ENCODE results near the gene MKKS. TPM values are rescaled to one million over a fixed set of nuclear protein-coding genes. Genes with fewer than 3 reads are reported as not detected.

The MKKS gene
- total RNA-seq, 2 donors from 2014 or later: 13.2 to 13.8 TPM

DNA sequence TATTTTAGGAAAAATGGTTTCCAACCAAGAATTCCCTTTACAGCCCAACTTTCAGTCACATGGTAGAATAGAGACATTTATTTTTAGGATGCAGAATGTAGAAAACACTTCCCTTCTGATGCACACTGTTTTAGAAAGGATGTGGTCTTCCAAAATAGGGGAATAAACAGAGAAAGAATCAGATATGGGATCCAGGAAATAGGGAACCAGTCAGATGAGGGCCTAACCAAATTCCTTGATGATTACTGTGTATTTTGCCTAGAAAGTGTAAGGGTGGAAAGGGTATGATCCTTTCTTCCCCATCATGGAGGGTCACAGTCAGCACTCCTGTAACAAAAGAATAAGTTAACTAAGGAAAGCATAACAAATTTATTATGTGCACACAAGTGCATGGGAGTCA, 28.5 kb upstream of the MKKS start:
- peaks cover 15% of the 10 kb centered on the region for H3K9me3 Mint-ChIP-seq

DNA sequence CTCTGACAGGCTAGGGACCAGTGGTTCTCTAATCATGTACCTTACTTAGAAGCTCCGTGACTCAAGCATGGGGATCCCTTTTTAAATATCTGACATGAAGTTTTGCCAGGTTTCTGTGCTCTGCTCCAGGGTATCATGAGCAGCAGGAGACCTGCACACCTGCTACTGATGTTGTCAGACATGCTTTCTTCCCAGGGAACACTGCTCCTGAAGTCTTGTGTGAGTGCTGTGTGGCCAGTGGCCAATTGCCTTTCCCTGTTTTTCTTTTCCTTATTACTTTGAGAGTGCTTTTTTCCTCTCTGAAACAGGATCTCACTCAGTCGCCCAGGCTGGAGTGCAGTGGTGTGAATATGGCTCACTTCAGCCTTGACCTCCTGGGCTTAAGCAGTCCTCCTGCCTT, 27.5 kb upstream of the MKKS start:
- Histone ChIP-seq H3K27ac (ENCODE audit: low read depth, low read length) (no peak overlapping the region), H3K36me3 (ENCODE audit: control insufficient read depth, insufficient read depth, low read length) (no peaks in the 10 kb centered on the region), H3K4me3 (ENCODE audit: low read length) (no peak overlapping the region), H3K27me3 (ENCODE audit: control insufficient read depth, insufficient read depth, low read length, poor library complexity, severe bottlenecking) (no peaks in the 10 kb centered on the region), H3K4me1 (ENCODE audit: control insufficient read depth, insufficient read depth, low read length) (no peaks in the 10 kb centered on the region), H3K9me3 (ENCODE audit: control insufficient read depth, low read length) (peaks cover 19% of the 10 kb centered on the region), H3K9ac (ENCODE audit: extremely low read depth, low read length, poor library complexity, severe bottlenecking) (no peak overlapping the region)
- H3K36me3 Mint-ChIP-seq (ENCODE audit: low read depth): peaks cover 30% of the 10 kb centered on the region
- no peak for DNase-seq
- no peaks in the 10 kb centered on the region for H3K27me3 Mint-ChIP-seq (ENCODE audit: insufficient read depth)
- H3K4me1 Mint-ChIP-seq: peaks cover 5% of the 10 kb centered on the region
- H3K4me3 Mint-ChIP-seq: no peak overlapping the region
- TF ChIP-seq, protein P1, sequence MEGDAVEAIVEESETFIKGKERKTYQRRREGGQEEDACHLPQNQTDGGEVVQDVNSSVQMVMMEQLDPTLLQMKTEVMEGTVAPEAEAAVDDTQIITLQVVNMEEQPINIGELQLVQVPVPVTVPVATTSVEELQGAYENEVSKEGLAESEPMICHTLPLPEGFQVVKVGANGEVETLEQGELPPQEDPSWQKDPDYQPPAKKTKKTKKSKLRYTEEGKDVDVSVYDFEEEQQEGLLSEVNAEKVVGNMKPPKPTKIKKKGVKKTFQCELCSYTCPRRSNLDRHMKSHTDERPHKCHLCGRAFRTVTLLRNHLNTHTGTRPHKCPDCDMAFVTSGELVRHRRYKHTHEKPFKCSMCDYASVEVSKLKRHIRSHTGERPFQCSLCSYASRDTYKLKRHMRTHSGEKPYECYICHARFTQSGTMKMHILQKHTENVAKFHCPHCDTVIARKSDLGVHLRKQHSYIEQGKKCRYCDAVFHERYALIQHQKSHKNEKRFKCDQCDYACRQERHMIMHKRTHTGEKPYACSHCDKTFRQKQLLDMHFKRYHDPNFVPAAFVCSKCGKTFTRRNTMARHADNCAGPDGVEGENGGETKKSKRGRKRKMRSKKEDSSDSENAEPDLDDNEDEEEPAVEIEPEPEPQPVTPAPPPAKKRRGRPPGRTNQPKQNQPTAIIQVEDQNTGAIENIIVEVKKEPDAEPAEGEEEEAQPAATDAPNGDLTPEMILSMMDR (conservative IDR thresholded peaks at IDR 0.05): no peak
- H3K27ac Mint-ChIP-seq: no peak overlapping the region
- H3K9me3 Mint-ChIP-seq: peaks cover 17% of the 10 kb centered on the region
- 96 to 100% methylated on average over 1 to 2 of the region's 2 CpGs for WGBS, 2 experiments (ENCODE audit: insufficient coverage in 1 of 2, insufficient read length in 1 of 2)

More for the DNA sequence above, 28.5 kb upstream of the MKKS start:
- Histone ChIP-seq H3K27ac (ENCODE audit: low read depth, low read length) (no peak overlapping the region), H3K27me3 (ENCODE audit: control insufficient read depth, insufficient read depth, low read length, poor library complexity, severe bottlenecking) (no peaks in the 10 kb centered on the region), H3K36me3 (ENCODE audit: control insufficient read depth, insufficient read depth, low read length) (no peaks in the 10 kb centered on the region), H3K4me1 (ENCODE audit: control insufficient read depth, insufficient read depth, low read length) (peaks cover 4% of the 10 kb centered on the region), H3K9me3 (ENCODE audit: control insufficient read depth, low read length) (peaks cover 13% of the 10 kb centered on the region), H3K9ac (ENCODE audit: extremely low read depth, low read length, poor library complexity, severe bottlenecking) (no peak overlapping the region), H3K4me3 (ENCODE audit: low read length) (no peak overlapping the region)
- peaks cover 29% of the 10 kb centered on the region for H3K36me3 Mint-ChIP-seq (ENCODE audit: low read depth)
- H3K27me3 Mint-ChIP-seq (ENCODE audit: insufficient read depth): no peaks in the 10 kb centered on the region
- no peak overlapping the region for H3K27ac Mint-ChIP-seq
- TF ChIP-seq, protein P1 (conservative IDR thresholded peaks at IDR 0.05): no peak
- no peak overlapping the region for H3K4me3 Mint-ChIP-seq
- H3K4me1 Mint-ChIP-seq: peaks cover 15% of the 10 kb centered on the region
- no peak for DNase-seq

GRCh38 chr20:10454151-10454750, 20.2 kb upstream of the MKKS start:
- Histone ChIP-seq H3K9me3 (ENCODE audit: control insufficient read depth, low read length) (peaks cover 9% of the 10 kb centered on the region), H3K4me1 (ENCODE audit: control insufficient read depth, insufficient read depth, low read length) (no peaks in the 10 kb centered on the region), H3K9ac (ENCODE audit: extremely low read depth, low read length, poor library complexity, severe bottlenecking) (no peak overlapping the region), H3K27ac (ENCODE audit: low read depth, low read length) (no peak overlapping the region), H3K27me3 (ENCODE audit: control insufficient read depth, insufficient read depth, low read length, poor library complexity, severe bottlenecking) (no peaks in the 10 kb centered on the region), H3K4me3 (ENCODE audit: low read length) (no peak overlapping the region), H3K36me3 (ENCODE audit: control insufficient read depth, insufficient read depth, low read length) (no peaks in the 10 kb centered on the region)
- DNase-seq: no peak
- Mint-ChIP-seq H3K27ac (no peak overlapping the region), H3K9me3 (peaks cover 2% of the 10 kb centered on the region), H3K36me3 (ENCODE audit: low read depth) (peaks cover 14% of the 10 kb centered on the region), H3K4me3 (no peak overlapping the region), H3K27me3 (ENCODE audit: insufficient read depth) (no peaks in the 10 kb centered on the region), H3K4me1 (no peaks in the 10 kb centered on the region)
- TF ChIP-seq, protein P1 (conservative IDR thresholded peaks at IDR 0.05): no peak

Measured in endodermal cell (in vitro differentiated cells).